ENCODE results near the gene MACO1.

MACO1 gene

GRCh38 chr1:25484096-25484495 lies 53.4 kb downstream of the MACO1 start:
- Histone ChIP-seq H3K4me2 (ENCODE audit: low read length) (no peak overlapping the region), H3K4me3 (ENCODE audit: low read length) (no peak overlapping the region), H3K9ac (ENCODE audit: low read depth, low read length) (no peak overlapping the region), H3K4me1 (ENCODE audit: control insufficient read depth, insufficient read depth, low read length) (no peaks in the 10 kb centered on the region), H3K9me3 (replicated peaks; ENCODE audit: low read length) (no peaks in the 10 kb centered on the region), H3K36me3 (ENCODE audit: insufficient read depth, low read length) (peaks cover 19% of the 10 kb centered on the region), H3K27me3 (ENCODE audit: control insufficient read depth, insufficient read depth, low read length) (no peaks in the 10 kb centered on the region)

GRCh38 chr1:25484533-25484932 lies 53.8 kb downstream of the MACO1 start:
- peaks cover 23% of the 10 kb centered on the region for H3K36me3 ChIP-seq (ENCODE audit: insufficient read depth, low read length)
- H3K9me3 ChIP-seq (replicated peaks; ENCODE audit: low read length): no peaks in the 10 kb centered on the region
- no peaks in the 10 kb centered on the region for H3K4me1 ChIP-seq (ENCODE audit: control insufficient read depth, insufficient read depth, low read length)
- no peak overlapping the region for H3K4me3 ChIP-seq (ENCODE audit: low read length)
- no peak overlapping the region for H3K9ac ChIP-seq (ENCODE audit: low read depth, low read length)
- H3K27me3 ChIP-seq (ENCODE audit: control insufficient read depth, insufficient read depth, low read length): no peaks in the 10 kb centered on the region
- no peak overlapping the region for H3K4me2 ChIP-seq (ENCODE audit: low read length)

GRCh38 chr1:25485536-25486411 lies 55.1 kb downstream of the MACO1 start:
- Histone ChIP-seq H3K4me1 (ENCODE audit: control insufficient read depth, insufficient read depth, low read length) (no peaks in the 10 kb centered on the region), H3K27me3 (ENCODE audit: control insufficient read depth, insufficient read depth, low read length) (no peaks in the 10 kb centered on the region), H3K9ac (ENCODE audit: low read depth, low read length) (no peak overlapping the region), H3K4me3 (ENCODE audit: low read length) (no peak overlapping the region), H3K36me3 (ENCODE audit: insufficient read depth, low read length) (peaks cover 32% of the 10 kb centered on the region), H3K9me3 (replicated peaks; ENCODE audit: low read length) (no peaks in the 10 kb centered on the region), H3K4me2 (ENCODE audit: low read length) (no peak overlapping the region)

- H3K4me3 ChIP-seq (ENCODE audit: low read length): no peak overlapping the region
- H3K9ac ChIP-seq (ENCODE audit: low read depth, low read length): no peak overlapping the region
- no peaks in the 10 kb centered on the region for H3K4me1 ChIP-seq (ENCODE audit: control insufficient read depth, insufficient read depth, low read length)
Measured at GRCh38 chr1:25486602-25487001, 55.9 kb downstream of the MACO1 start.

GRCh38 chr1:25487628-25488027 lies 56.9 kb downstream of the MACO1 start:
- Histone ChIP-seq H3K27me3 (ENCODE audit: control insufficient read depth, insufficient read depth, low read length) (no peaks in the 10 kb centered on the region), H3K4me2 (ENCODE audit: low read length) (no peak overlapping the region), H3K4me1 (ENCODE audit: control insufficient read depth, insufficient read depth, low read length) (no peaks in the 10 kb centered on the region), H3K9ac (ENCODE audit: low read depth, low read length) (no peak overlapping the region), H3K36me3 (ENCODE audit: insufficient read depth, low read length) (peaks cover 51% of the 10 kb centered on the region), H3K4me3 (ENCODE audit: low read length) (no peak overlapping the region), H3K9me3 (replicated peaks; ENCODE audit: low read length) (no peaks in the 10 kb centered on the region)

More at GRCh38 chr1:25486602-25487001, 55.9 kb downstream of the MACO1 start:
- Histone ChIP-seq H3K36me3 (ENCODE audit: insufficient read depth, low read length) (peaks cover 41% of the 10 kb centered on the region), H3K4me2 (ENCODE audit: low read length) (no peak overlapping the region), H3K27me3 (ENCODE audit: control insufficient read depth, insufficient read depth, low read length) (no peaks in the 10 kb centered on the region), H3K9me3 (replicated peaks; ENCODE audit: low read length) (no peaks in the 10 kb centered on the region)

- Histone ChIP-seq H3K27me3 (ENCODE audit: control insufficient read depth, insufficient read depth, low read length) (no peaks in the 10 kb centered on the region), H3K9me3 (replicated peaks; ENCODE audit: low read length) (no peaks in the 10 kb centered on the region), H3K36me3 (ENCODE audit: insufficient read depth, low read length) (peaks cover 46% of the 10 kb centered on the region), H3K4me1 (ENCODE audit: control insufficient read depth, insufficient read depth, low read length) (no peaks in the 10 kb centered on the region), H3K9ac (ENCODE audit: low read depth, low read length) (no peak overlapping the region), H3K4me3 (ENCODE audit: low read length) (no peak overlapping the region), H3K4me2 (ENCODE audit: low read length) (no peak overlapping the region)
Measured at GRCh38 chr1:25492323-25492722, 61.6 kb downstream of the MACO1 start.

- no peaks in the 10 kb centered on the region for H3K4me1 ChIP-seq (ENCODE audit: control insufficient read depth, insufficient read depth, low read length)
- no peaks in the 10 kb centered on the region for H3K27me3 ChIP-seq (ENCODE audit: control insufficient read depth, insufficient read depth, low read length)
- no peak overlapping the region for H3K9ac ChIP-seq (ENCODE audit: low read depth, low read length)
- H3K36me3 ChIP-seq (ENCODE audit: insufficient read depth, low read length): peaks cover 52% of the 10 kb centered on the region
- no peaks in the 10 kb centered on the region for H3K9me3 ChIP-seq (replicated peaks; ENCODE audit: low read length)
- no peak overlapping the region for H3K4me2 ChIP-seq (ENCODE audit: low read length)
- no peak overlapping the region for H3K4me3 ChIP-seq (ENCODE audit: low read length)
Measured at GRCh38 chr1:25494952-25495351, 64.3 kb downstream of the MACO1 start.

- H3K36me3 ChIP-seq (ENCODE audit: insufficient read depth, low read length): peaks cover 24% of the 10 kb centered on the region
- no peak overlapping the region for H3K4me3 ChIP-seq (ENCODE audit: low read length)
- H3K27me3 ChIP-seq (ENCODE audit: control insufficient read depth, insufficient read depth, low read length): no peaks in the 10 kb centered on the region
- no peak overlapping the region for H3K9ac ChIP-seq (ENCODE audit: low read depth, low read length)
- H3K4me1 ChIP-seq (ENCODE audit: control insufficient read depth, insufficient read depth, low read length): peaks cover 8% of the 10 kb centered on the region
- H3K4me2 ChIP-seq (ENCODE audit: low read length): no peak overlapping the region
- H3K9me3 ChIP-seq (replicated peaks; ENCODE audit: low read length): no peaks in the 10 kb centered on the region
Measured at GRCh38 chr1:25500694-25501093, 70.0 kb downstream of the MACO1 start.

GRCh38 chr1:25501235-25502058 lies 70.8 kb downstream of the MACO1 start:
- H3K4me1 ChIP-seq (ENCODE audit: control insufficient read depth, insufficient read depth, low read length): peaks cover 8% of the 10 kb centered on the region

GRCh38 chr1:25502957-25503356 lies 72.3 kb downstream of the MACO1 start:
- no peak overlapping the region for H3K9ac ChIP-seq (ENCODE audit: low read depth, low read length)
- H3K4me1 ChIP-seq (ENCODE audit: control insufficient read depth, insufficient read depth, low read length): peaks cover 8% of the 10 kb centered on the region
- H3K4me2 ChIP-seq (ENCODE audit: low read length): no peak overlapping the region
- H3K36me3 ChIP-seq (ENCODE audit: insufficient read depth, low read length): peaks cover 9% of the 10 kb centered on the region
- no peaks in the 10 kb centered on the region for H3K9me3 ChIP-seq (replicated peaks; ENCODE audit: low read length)
- H3K27me3 ChIP-seq (ENCODE audit: control insufficient read depth, insufficient read depth, low read length): no peaks in the 10 kb centered on the region
- H3K4me3 ChIP-seq (ENCODE audit: low read length): no peak overlapping the region

More at GRCh38 chr1:25501235-25502058, 70.8 kb downstream of the MACO1 start:
- H3K4me3 ChIP-seq (ENCODE audit: low read length): no peak overlapping the region
- no peaks in the 10 kb centered on the region for H3K27me3 ChIP-seq (ENCODE audit: control insufficient read depth, insufficient read depth, low read length)
- H3K9ac ChIP-seq (ENCODE audit: low read depth, low read length): no peak overlapping the region
- H3K36me3 ChIP-seq (ENCODE audit: insufficient read depth, low read length): peaks cover 20% of the 10 kb centered on the region
- no peak overlapping the region for H3K4me2 ChIP-seq (ENCODE audit: low read length)
- no peaks in the 10 kb centered on the region for H3K9me3 ChIP-seq (replicated peaks; ENCODE audit: low read length)

- H3K4me2 ChIP-seq (ENCODE audit: low read length): no peak overlapping the region
- H3K4me3 ChIP-seq (ENCODE audit: low read length): no peak overlapping the region
- H3K9me3 ChIP-seq (replicated peaks; ENCODE audit: low read length): no peaks in the 10 kb centered on the region
- no peaks in the 10 kb centered on the region for H3K27me3 ChIP-seq (ENCODE audit: control insufficient read depth, insufficient read depth, low read length)
- no peak overlapping the region for H3K9ac ChIP-seq (ENCODE audit: low read depth, low read length)
- peaks cover 8% of the 10 kb centered on the region for H3K4me1 ChIP-seq (ENCODE audit: control insufficient read depth, insufficient read depth, low read length)
- H3K36me3 ChIP-seq (ENCODE audit: insufficient read depth, low read length): peaks cover 5% of the 10 kb centered on the region
Measured at GRCh38 chr1:25503551-25504426, 73.1 kb downstream of the MACO1 start.

Measured in skeletal muscle satellite cell (primary cell).